Nephron (organoid): ENCODE measurements around the gene USF2.

Experiments
- H3K27ac Mint-ChIP-seq, 3 experiments: 2 replicates each; pipeline ENCODE4 v1.8.0; 2020; ENCODE audit warnings: mixed read lengths in 3 of 3, mild to moderate bottlenecking in 2 of 3, moderate library complexity in 1 of 3
- H3K27me3 Mint-ChIP-seq: 2 replicates; pipeline ENCODE4 v1.8.0; 2021; ENCODE audit warnings: low read depth, mild to moderate bottlenecking, moderate library complexity, mixed read lengths
- H3K36me3 Mint-ChIP-seq: 2 replicates; pipeline ENCODE4 v1.8.0; 2020; ENCODE audit warnings: low read depth, mixed read lengths
- H3K4me1 Mint-ChIP-seq: 2 replicates; pipeline ENCODE4 v1.8.0; 2020; ENCODE audit warnings: mixed read lengths
- H3K4me3 Mint-ChIP-seq, 3 experiments: 2 replicates each; pipeline ENCODE4 v1.8.0; 2020; ENCODE audit warnings: mild to moderate bottlenecking in 3 of 3, mixed read lengths in 3 of 3, moderate library complexity in 2 of 3
- H3K9me3 Mint-ChIP-seq: 2 replicates; pipeline ENCODE4 v1.8.0; 2020; ENCODE audit warnings: mixed read lengths
- TF ChIP-seq, protein P1 (sequence below), 3 experiments: fragments of 200-600 bp; sonication (generic); IDR thresholded peaks; one replicate each; pipeline ENCODE4 v1.5.0; 2021; ENCODE audit warnings: antibody characterized with exemption in 3 of 3; ENCODE audit not compliant: unreplicated experiment in 3 of 3

The USF2 gene

DNA sequence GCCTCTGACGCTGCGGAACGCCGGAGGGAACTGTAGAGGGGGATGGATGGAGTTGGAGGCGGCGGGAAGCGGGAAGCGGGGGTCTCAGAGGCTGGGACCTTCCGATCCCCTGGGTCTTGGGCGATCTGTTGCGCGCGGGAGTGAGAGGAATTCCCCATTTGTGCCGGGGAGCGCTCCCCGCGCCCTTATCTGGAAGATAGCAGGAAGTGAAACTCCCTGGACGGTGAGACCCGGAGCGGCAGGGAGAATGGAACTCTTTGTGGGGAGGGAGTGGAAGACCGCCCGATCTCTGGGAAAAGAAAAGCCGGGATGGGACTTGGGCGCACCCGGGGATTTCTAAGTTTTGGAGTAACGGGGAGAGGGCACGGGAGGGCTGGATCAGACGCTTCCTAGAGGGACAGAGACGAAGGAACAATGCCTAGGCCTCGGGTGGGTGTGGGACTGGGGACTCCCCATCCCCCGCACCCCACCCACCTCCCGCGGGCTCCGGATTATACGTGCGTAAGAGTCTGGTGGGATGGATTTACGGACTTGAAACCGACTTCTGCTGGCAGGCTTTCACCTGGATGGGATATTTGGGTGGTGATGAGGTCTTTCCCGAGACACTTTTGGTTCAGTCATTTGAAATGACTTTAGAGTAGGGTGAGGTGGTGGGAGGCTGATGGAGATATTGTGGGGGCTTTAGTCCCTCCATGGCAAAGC lies 19.5 kb upstream of the USF2 start:
- peaks cover 12% of the 10 kb centered on the region for H3K9me3 Mint-ChIP-seq
- peaks cover 15% of the 10 kb centered on the region for H3K36me3 Mint-ChIP-seq
- TF ChIP-seq, protein P1, sequence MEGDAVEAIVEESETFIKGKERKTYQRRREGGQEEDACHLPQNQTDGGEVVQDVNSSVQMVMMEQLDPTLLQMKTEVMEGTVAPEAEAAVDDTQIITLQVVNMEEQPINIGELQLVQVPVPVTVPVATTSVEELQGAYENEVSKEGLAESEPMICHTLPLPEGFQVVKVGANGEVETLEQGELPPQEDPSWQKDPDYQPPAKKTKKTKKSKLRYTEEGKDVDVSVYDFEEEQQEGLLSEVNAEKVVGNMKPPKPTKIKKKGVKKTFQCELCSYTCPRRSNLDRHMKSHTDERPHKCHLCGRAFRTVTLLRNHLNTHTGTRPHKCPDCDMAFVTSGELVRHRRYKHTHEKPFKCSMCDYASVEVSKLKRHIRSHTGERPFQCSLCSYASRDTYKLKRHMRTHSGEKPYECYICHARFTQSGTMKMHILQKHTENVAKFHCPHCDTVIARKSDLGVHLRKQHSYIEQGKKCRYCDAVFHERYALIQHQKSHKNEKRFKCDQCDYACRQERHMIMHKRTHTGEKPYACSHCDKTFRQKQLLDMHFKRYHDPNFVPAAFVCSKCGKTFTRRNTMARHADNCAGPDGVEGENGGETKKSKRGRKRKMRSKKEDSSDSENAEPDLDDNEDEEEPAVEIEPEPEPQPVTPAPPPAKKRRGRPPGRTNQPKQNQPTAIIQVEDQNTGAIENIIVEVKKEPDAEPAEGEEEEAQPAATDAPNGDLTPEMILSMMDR (IDR thresholded peaks at IDR 0.05; ENCODE audit: unreplicated experiment in 3 of 3): peak in 1 of 3 experiments; percentile 2
- peak overlapping the region; percentile 100 for H3K27ac Mint-ChIP-seq
- peak overlapping the region; percentile 88 to 92 (median 89) for H3K4me3 Mint-ChIP-seq
- no peaks in the 10 kb centered on the region for H3K4me1 Mint-ChIP-seq
- peaks cover 80% of the 10 kb centered on the region for H3K27me3 Mint-ChIP-seq

DNA sequence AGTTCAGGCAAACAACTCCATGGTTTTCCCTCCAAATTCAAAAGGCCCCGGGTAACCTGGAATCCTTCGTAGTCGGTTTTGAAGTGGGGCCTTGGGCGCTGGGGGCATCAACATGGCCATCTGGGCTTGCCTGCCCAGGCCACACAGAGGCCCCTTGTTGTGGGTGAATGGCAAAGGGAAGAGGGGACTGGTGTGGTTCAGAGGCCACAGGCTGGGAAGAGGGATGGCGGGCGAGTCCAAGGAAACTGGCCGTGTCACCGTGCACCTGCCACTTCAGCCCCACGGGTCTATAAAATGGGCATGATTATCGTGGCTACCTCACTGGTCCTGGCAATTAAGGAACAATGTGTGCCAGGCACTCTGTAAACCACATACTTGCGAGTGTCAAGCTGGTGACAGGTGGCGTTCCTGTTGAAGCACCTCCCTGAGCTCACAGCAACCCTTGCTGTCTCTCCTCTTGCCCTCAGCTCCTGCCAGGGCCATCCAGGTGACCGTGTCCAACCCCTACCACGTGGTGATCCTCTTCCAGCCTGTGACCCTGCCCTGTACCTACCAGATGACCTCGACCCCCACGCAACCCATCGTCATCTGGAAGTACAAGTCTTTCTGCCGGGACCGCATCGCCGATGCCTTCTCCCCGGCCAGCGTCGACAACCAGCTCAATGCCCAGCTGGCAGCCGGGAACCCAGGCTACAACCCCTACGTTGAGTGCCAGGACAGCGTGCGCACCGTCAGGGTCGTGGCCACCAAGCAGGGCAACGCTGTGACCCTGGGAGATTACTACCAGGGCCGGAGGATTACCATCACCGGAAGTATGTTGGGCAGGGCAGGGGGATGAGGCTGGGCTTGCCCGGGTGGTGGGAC lies 18.7 kb upstream of the USF2 start:
- peak overlapping the region in 2 of 3 experiments; percentile 100 for H3K27ac Mint-ChIP-seq
- peaks cover 16% of the 10 kb centered on the region for H3K36me3 Mint-ChIP-seq
- H3K4me3 Mint-ChIP-seq: peak overlapping the region; percentile 88 to 92 (median 89)
- H3K4me1 Mint-ChIP-seq: no peaks in the 10 kb centered on the region
- TF ChIP-seq, protein P1 (IDR thresholded peaks at IDR 0.05; ENCODE audit: unreplicated experiment in 3 of 3): no peak
- peaks cover 6% of the 10 kb centered on the region for H3K9me3 Mint-ChIP-seq
- peaks cover 72% of the 10 kb centered on the region for H3K27me3 Mint-ChIP-seq

DNA sequence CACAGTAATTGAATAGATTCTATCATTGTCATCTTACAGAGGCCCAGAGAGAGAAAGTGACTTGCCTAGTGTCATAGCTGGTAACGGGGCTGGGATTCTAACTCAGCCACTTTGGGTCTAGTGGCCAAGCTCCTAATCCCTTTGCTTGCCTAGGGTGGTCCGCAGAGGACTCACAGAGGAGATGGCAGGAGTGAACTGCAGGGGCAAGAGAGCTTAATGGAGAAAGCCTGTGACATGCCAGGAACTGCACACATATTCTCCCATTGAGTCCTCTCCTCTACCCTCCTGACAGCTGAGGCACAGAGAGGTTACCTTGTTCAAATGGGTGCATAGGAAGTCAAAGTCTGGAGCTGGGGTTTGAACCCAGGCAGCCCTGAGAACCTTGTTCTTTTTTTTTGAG lies 17.3 kb upstream of the USF2 start:
- TF ChIP-seq, protein P1 (IDR thresholded peaks at IDR 0.05; ENCODE audit: unreplicated experiment in 3 of 3): no peak
- H3K9me3 Mint-ChIP-seq: peaks cover 2% of the 10 kb centered on the region
- no peak overlapping the region for H3K4me3 Mint-ChIP-seq
- H3K36me3 Mint-ChIP-seq: peaks cover 23% of the 10 kb centered on the region
- peaks cover 63% of the 10 kb centered on the region for H3K27me3 Mint-ChIP-seq
- H3K27ac Mint-ChIP-seq: no peak overlapping the region
- no peaks in the 10 kb centered on the region for H3K4me1 Mint-ChIP-seq

DNA sequence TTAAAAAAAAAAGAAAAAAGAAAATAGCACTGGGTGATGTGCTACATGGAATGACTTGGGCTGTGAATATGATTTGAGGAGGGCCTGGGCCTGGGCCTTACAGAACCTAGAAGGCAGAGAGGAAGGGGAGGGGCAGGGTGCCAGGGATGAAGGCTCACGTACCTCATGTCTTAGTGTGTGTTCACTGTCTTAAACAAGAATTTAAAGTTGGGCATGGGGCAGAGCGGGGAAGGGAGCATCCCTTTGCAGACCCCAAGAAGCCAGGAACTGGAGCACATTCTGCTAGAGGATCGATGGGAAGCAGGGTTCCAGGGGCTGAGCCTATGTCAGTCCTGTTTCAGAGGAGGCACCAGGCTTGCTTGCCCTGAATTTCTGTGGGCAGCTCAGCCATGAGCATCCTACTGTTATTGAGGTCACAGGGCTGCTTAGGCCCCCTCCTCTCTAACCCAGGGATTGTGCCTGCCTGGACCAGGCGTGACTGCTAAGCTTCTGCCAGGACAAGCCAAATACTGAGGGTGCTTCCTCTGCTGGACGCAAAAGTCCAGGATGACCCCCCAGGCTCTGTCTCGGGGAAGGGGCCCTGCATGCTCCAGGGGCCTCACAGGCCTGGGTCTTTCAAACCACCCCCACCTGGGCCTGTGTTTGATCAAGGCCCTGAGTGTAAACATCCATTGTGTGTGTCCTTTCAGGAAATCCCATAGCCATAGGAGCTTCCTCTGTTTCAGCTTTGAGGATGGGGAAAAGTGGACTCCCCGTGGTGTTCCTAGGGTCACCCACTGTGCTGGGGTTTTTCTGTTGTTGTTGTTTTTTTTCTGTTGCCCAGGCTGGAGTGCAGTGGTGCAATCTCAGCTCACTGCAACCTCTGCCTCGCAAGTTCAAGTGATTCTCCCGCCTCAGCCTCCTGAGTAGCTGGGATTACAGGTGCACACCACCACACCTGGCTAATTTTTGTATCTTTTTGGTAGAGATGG lies 15.2 kb upstream of the USF2 start:
- peaks cover 23% of the 10 kb centered on the region for H3K36me3 Mint-ChIP-seq
- no peaks in the 10 kb centered on the region for H3K9me3 Mint-ChIP-seq

More for the DNA sequence above, 15.2 kb upstream of the USF2 start:
- Mint-ChIP-seq H3K27me3 (peaks cover 41% of the 10 kb centered on the region), H3K27ac (no peak overlapping the region), H3K4me3 (no peak overlapping the region), H3K4me1 (no peaks in the 10 kb centered on the region)
- TF ChIP-seq, protein P1 (IDR thresholded peaks at IDR 0.05; ENCODE audit: unreplicated experiment in 3 of 3): no peak
